Loucy (cell line): ENCODE results near the gene OR5B3.

Experiments used
- CTCF ChIP-seq: fragments of 200-600 bp; sonication (generic); conservative IDR thresholded peaks from 2 replicates; pipeline ENCODE4 v1.5.1; 2014; ENCODE audit warnings: mild to moderate bottlenecking, antibody characterized with exemption, low read length
- EZH2phosphoT487 ChIP-seq: fragments of 200-600 bp; IDR thresholded peaks from 2 replicates; pipeline ENCODE4 v1.6.1; 2018; ENCODE audit warnings: antibody characterized with exemption, mild to moderate bottlenecking, moderate library complexity, borderline replicate concordance

GRCh38 chr11:58434217-58434616, 27.5 kb upstream of the OR5B3 start:
- TF ChIP-seq CTCF (no peak), EZH2phosphoT487 (no peak)
